Endothelial cell of umbilical vein (primary cell): ENCODE data around the gene SSTR5. TPM values are rescaled to one million over a fixed set of nuclear protein-coding genes. Genes with fewer than 3 reads are reported as not detected.

Source experiments
- BruUV-seq: library from RNA; stranded (reverse); fragments of 400-500 nt; replicated peaks from 2 replicates; lab custom pipeline; 2021; lab: Mats Ljungman, UMichigan
- CTCF ChIA-PET: fragments of 300-600, 350-600 bp; sonication (Branson Sonifier 250); formaldehyde crosslinking; loops from one replicate; lab custom pipeline; 2021; ENCODE audit warnings: antibody characterized with exemption, inconsistent platforms; lab: Charles Lee
- POLR2A ChIA-PET: fragments of 300-600, 350-600 bp; sonication (Branson Sonifier 250); formaldehyde crosslinking; loops from one replicate; lab custom pipeline; 2021; ENCODE audit warnings: antibody characterized with exemption, inconsistent platforms; lab: Charles Lee
- DNase-seq: peaks from one replicate; pipeline ENCODE4 v3.0.0-alpha.2; 2011; ENCODE audit warnings: low read depth, low spot score
- FAIRE-seq: peaks from 2 replicates; lab custom pipeline; 2011; peaks lifted over from hg19 to GRCh38; lab: Jason Lieb, UNC
- H2AFZ ChIP-seq: 2 replicates; pipeline ENCODE4 v1.6.0; 2012; ENCODE audit warnings: low read depth, low read length, control low read depth, inconsistent platforms
- H3K27ac ChIP-seq: 2 replicates; pipeline ENCODE4 v1.5.1; 2011; ENCODE audit warnings: low read depth, mild to moderate bottlenecking, control low read depth, low read length, moderate library complexity; ENCODE audit not compliant: insufficient read depth
- H3K27me3 ChIP-seq, 2 experiments: 2 replicates each; pipeline versions ENCODE4 v1.6.0 to v1.6.1; 2011; ENCODE audit warnings: low read length in 2 of 2, mixed read lengths in 1 of 2; ENCODE audit not compliant: control insufficient read depth in 2 of 2, insufficient read depth in 2 of 2
- H3K36me3 ChIP-seq, 2 experiments: 2 replicates in 1 of 2; 3 replicates in 1 of 2; pipeline ENCODE4 v1.5.1; 2011; ENCODE audit warnings: low read length in 2 of 2, mild to moderate bottlenecking in 1 of 2, moderate library complexity in 1 of 2; ENCODE audit not compliant: control insufficient read depth in 2 of 2, insufficient read depth in 2 of 2; ENCODE audit errors: extremely low read depth in 1 of 2
- H3K4me1 ChIP-seq: 3 replicates; pipeline ENCODE4 v1.5.1; 2011; ENCODE audit warnings: mild to moderate bottlenecking, low read length; ENCODE audit not compliant: control insufficient read depth, insufficient read depth; ENCODE audit errors: extremely low read depth
- H3K4me2 ChIP-seq: 2 replicates; pipeline ENCODE4 v1.6.1; 2011; ENCODE audit warnings: low read length, control low read depth, mixed read lengths; ENCODE audit not compliant: insufficient read depth
- H3K4me3 ChIP-seq, 3 experiments: fragments of 200-600 bp in 1 of 3; sonication (generic), shearing (Covaris generic) in 1 of 3; replicated peaks in 1 of 3; 2 replicates each; pipeline ENCODE4 v1.5.1; 2011 to 2016; ENCODE audit warnings: control low read depth in 3 of 3, low read length in 3 of 3, mild to moderate bottlenecking in 2 of 3, inconsistent platforms in 1 of 3, low read depth in 1 of 3, moderate library complexity in 1 of 3; ENCODE audit not compliant: insufficient read depth in 1 of 3
- H3K79me2 ChIP-seq: 2 replicates; pipeline ENCODE4 v1.6.0; 2012; ENCODE audit warnings: low read length, inconsistent platforms; ENCODE audit not compliant: control insufficient read depth, insufficient read depth
- H3K9ac ChIP-seq: replicated peaks from 2 replicates; pipeline ENCODE3; 2011; ENCODE audit warnings: low read length, control low read depth; ENCODE audit not compliant: insufficient read depth; ENCODE audit errors: extremely low read depth
- H3K9me1 ChIP-seq: replicated peaks from 3 replicates; pipeline ENCODE4 v1.6.0; 2011; ENCODE audit warnings: mild to moderate bottlenecking, low read length; ENCODE audit not compliant: control insufficient read depth, insufficient read depth; ENCODE audit errors: extremely low read depth
- H3K9me3 ChIP-seq: replicated peaks from 2 replicates; pipeline ENCODE4 v1.5.1; 2012; ENCODE audit warnings: low read length, inconsistent platforms; ENCODE audit not compliant: control insufficient read depth, insufficient read depth
- H4K20me1 ChIP-seq: replicated peaks from 2 replicates; pipeline ENCODE3; 2011; ENCODE audit warnings: mild to moderate bottlenecking, low read length; ENCODE audit not compliant: control insufficient read depth, insufficient read depth; ENCODE audit errors: extremely low read depth
- CTCF ChIP-seq, 2 donors: IDR thresholded peaks; 1 replicate in 1 of 2; 2 replicates in 1 of 2; pipeline ENCODE4 v1.5.1; 2011; ENCODE audit warnings: low read length in 2 of 2, mild to moderate bottlenecking in 2 of 2, moderate library complexity in 2 of 2, control low read depth in 1 of 2, inconsistent platforms in 1 of 2, low read depth in 1 of 2; ENCODE audit not compliant: insufficient read depth in 1 of 2; ENCODE audit errors: extremely low read depth in 1 of 2
- EZH2 ChIP-seq: IDR thresholded peaks from 2 replicates; pipeline ENCODE4 v1.6.1; 2012; ENCODE audit warnings: borderline replicate concordance, low read depth, mild to moderate bottlenecking, moderate library complexity, low read length, inconsistent platforms; ENCODE audit not compliant: severe bottlenecking
- FOS ChIP-seq: IDR thresholded peaks from 2 replicates; pipeline ENCODE4 v1.6.1; 2011; ENCODE audit warnings: mild to moderate bottlenecking, low read length, moderate library complexity, borderline replicate concordance; ENCODE audit not compliant: insufficient read depth
- GATA2 ChIP-seq: IDR thresholded peaks from 2 replicates; pipeline ENCODE4 v1.7.0; 2011; ENCODE audit warnings: low read depth, mild to moderate bottlenecking, moderate library complexity, mixed read lengths, low read length; ENCODE audit not compliant: insufficient read length, insufficient read depth
- JUN ChIP-seq: IDR thresholded peaks from 2 replicates; pipeline ENCODE4 v1.6.1; 2011; ENCODE audit warnings: borderline replicate concordance, low read depth; ENCODE audit not compliant: insufficient read length, insufficient read depth
- MAX ChIP-seq: IDR thresholded peaks from 2 replicates; pipeline ENCODE4 v1.6.1; 2011; ENCODE audit not compliant: insufficient read depth, insufficient read length
- MYC ChIP-seq: IDR thresholded peaks from one replicate; pipeline ENCODE4 v1.6.1; 2011; ENCODE audit warnings: mild to moderate bottlenecking, low read depth, low read length
- POLR2A ChIP-seq: IDR thresholded peaks from 2 replicates; pipeline ENCODE4 v1.6.1; 2012; ENCODE audit warnings: low read depth, mild to moderate bottlenecking, control low read depth, low read length
- POLR2AphosphoS5 ChIP-seq: IDR thresholded peaks from 2 replicates; pipeline ENCODE4 v1.6.1; 2012; ENCODE audit warnings: low read depth, mild to moderate bottlenecking, control low read depth, low read length, moderate library complexity; ENCODE audit not compliant: insufficient read depth
- dilution Hi-C: fragments of 300-500 bp; cut with MboI; formaldehyde crosslinking; loops from one replicate; pipeline ENCODE4 v1.15.0; 2019; ENCODE audit warnings: low sequenced_read_pairs; ENCODE audit not compliant: extremely low pct_ligation_motif_present
- intact Hi-C: fragments of 100-400 bp; cut with micrococcal nuclease; formaldehyde crosslinking; loops from one replicate; pipeline ENCODE4 v1.10.0; 2022
- polyA plus RNA-seq, 4 experiments: library from polyadenylated mRNA; depleted of rRNA in 3 of 4; stranded (reverse) in 3 of 4; unstranded in 1 of 4; fragments of >200 nt; gene quantifications; 2 replicates each; pipeline versions ENCODE4 v1.2.1 to v1.2.3, GENCODE V29; 2011 to 2012; ENCODE audit warnings: missing spikeins in 1 of 4
- total RNA-seq: library from RNA; stranded (reverse); gene quantifications from 2 replicates; pipeline ENCODE4 v1.2.3, GENCODE V29; 2021

Gene SSTR5
- total and polyA plus RNA-seq, 2 donors (not counting 3 experiments of a cell fraction or from before 2014, with no cell fraction given): 0.24 to 0.52 TPM

- Histone ChIP-seq H3K4me3 (no peak overlapping the region), H3K36me3 (no peaks in the 10 kb centered on the region), H3K27ac (no peak overlapping the region), H3K79me2 (no peaks in the 10 kb centered on the region), H3K4me1 (no peaks in the 10 kb centered on the region), H3K9me1 (no peaks in the 10 kb centered on the region), H3K9me3 (no peaks in the 10 kb centered on the region), H2AFZ (no peak overlapping the region), H3K4me2 (no peak overlapping the region), H4K20me1 (no peaks in the 10 kb centered on the region), H3K27me3 (no peaks in the 10 kb centered on the region), H3K9ac (no peak overlapping the region)
- no peak for TF ChIP-seq GATA2
- TF ChIP-seq FOS: no peak
- no peak for TF ChIP-seq POLR2A
- no peak for FAIRE-seq
- intact Hi-C loops (no loop called here), dilution Hi-C loops (no loop called here)
- no TSS peak for BruUV-seq
- POLR2A ChIA-PET: no interaction called here
- DNase-seq: no peak
- CTCF ChIA-PET: no interaction called here
These were observed 44.8 kb downstream of the SSTR5 start for GRCh38 chr16:1117176-1117900.

GRCh38 chr16:1117926-1118325, 45.4 kb downstream of the SSTR5 start:
- no peaks in the 10 kb centered on the region for H3K27me3 ChIP-seq
- POLR2A ChIA-PET: no interaction called here
- no peaks in the 10 kb centered on the region for H4K20me1 ChIP-seq
- DNase-seq: no peak
- H3K27ac ChIP-seq: no peak overlapping the region
- H3K9me3 ChIP-seq: no peaks in the 10 kb centered on the region
- TF ChIP-seq GATA2 (no peak), CTCF (IDR thresholded peaks at IDR 0.05; ENCODE audit: extremely low read depth in 1 of 2, insufficient read depth in 1 of 2, low read depth in 1 of 2, low read length in 2 of 2) (no peak), MYC (no peak), JUN (no peak), EZH2 (no peak), FOS (no peak), MAX (no peak), POLR2AphosphoS5 (no peak), POLR2A (no peak)
- no peaks in the 10 kb centered on the region for H3K36me3 ChIP-seq
- H2AFZ ChIP-seq: no peak overlapping the region
- dilution Hi-C loops (no loop called here), intact Hi-C loops (no loop called here)
- no peak overlapping the region for H3K4me3 ChIP-seq
- H3K79me2 ChIP-seq: no peaks in the 10 kb centered on the region
- H3K9ac ChIP-seq: no peak overlapping the region
- CTCF ChIA-PET: no interaction called here
- no peak for FAIRE-seq
- no TSS peak for BruUV-seq
- H3K9me1 ChIP-seq: no peaks in the 10 kb centered on the region
- H3K4me2 ChIP-seq: no peak overlapping the region
- H3K4me1 ChIP-seq: no peaks in the 10 kb centered on the region
